ENCODE measurements around the gene KIFC3. TPM values are rescaled to one million over a fixed set of nuclear protein-coding genes. Genes with fewer than 3 reads are reported as not detected.

KIFC3 gene
- total RNA-seq, 4 donors from 2014 or later: 3.2 to 44.2 (median 17.4) TPM

DNA sequence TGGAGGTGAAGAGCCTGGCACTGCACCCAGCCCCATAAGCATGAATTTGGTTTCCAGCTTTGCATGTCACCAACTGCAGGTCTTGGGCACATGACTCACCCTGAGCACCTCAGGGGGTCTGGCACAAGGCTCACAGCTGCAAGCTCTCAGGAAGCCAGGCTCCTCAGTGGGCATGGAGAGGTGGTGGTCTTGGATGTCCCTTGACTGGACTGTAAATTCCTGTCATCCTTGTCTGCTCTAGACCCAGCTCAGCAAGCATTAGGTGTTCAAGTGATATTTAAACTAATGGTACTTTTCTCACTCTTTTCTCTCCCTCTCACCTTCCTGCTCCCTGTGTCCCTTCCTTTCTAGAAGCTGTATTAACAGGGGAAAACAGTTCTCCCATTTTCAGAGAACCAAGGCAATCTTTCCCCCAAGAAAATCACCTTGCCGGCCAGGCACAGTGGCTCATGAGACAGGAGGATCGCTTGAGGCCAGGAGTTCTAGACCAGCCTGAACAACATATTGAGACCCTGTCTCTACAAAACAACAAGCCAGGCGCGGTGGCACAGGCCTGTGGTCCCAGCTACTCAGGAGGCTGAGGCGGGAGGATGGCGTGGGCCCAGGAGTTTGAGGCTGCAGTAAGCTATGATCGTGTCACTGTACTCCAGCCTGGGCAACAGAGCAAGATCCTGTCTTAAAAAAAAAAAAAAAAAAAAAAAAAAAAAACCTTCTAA is 5.1 kb upstream of the KIFC3 start:
- H3K27me3 ChIP-seq: no peaks in the 10 kb centered on the region
- no peak overlapping the region for H3K4me3 ChIP-seq
- no peak for DNase-seq
- TF ChIP-seq, protein P1, sequence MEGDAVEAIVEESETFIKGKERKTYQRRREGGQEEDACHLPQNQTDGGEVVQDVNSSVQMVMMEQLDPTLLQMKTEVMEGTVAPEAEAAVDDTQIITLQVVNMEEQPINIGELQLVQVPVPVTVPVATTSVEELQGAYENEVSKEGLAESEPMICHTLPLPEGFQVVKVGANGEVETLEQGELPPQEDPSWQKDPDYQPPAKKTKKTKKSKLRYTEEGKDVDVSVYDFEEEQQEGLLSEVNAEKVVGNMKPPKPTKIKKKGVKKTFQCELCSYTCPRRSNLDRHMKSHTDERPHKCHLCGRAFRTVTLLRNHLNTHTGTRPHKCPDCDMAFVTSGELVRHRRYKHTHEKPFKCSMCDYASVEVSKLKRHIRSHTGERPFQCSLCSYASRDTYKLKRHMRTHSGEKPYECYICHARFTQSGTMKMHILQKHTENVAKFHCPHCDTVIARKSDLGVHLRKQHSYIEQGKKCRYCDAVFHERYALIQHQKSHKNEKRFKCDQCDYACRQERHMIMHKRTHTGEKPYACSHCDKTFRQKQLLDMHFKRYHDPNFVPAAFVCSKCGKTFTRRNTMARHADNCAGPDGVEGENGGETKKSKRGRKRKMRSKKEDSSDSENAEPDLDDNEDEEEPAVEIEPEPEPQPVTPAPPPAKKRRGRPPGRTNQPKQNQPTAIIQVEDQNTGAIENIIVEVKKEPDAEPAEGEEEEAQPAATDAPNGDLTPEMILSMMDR (IDR thresholded peaks at IDR 0.05): no peak
- intact Hi-C loops (cut with DNase I; ENCODE audit: low total_unique reads): no loop called here
- H3K27ac ChIP-seq: peak overlapping the region; percentile 54 to 56
- no peaks in the 10 kb centered on the region for H3K36me3 ChIP-seq
- no peaks in the 10 kb centered on the region for H3K4me1 ChIP-seq
- no peaks in the 10 kb centered on the region for H3K9me3 ChIP-seq

DNA sequence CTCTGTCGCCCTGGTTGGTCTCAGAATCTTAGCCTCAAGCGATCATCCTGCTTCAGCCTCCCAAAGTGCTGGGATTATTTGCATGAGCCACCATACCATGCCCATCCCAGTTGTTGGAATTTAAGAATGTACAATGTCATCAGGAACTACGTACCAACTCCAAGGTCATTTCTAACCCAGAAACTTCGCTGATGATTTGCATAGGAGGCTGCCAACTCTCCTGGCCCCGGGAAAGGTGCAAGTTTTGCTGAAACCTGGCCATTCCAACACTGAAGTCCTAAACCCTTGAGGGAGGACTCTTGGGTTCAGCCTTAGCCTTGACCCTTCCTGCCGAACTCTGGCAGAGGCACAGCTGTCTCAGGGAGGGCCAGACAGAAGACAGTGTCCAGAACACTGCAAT is 2.9 kb upstream of the KIFC3 start:
- Histone ChIP-seq H3K27ac (no peak overlapping the region), H3K4me3 (no peak overlapping the region), H3K9me3 (no peaks in the 10 kb centered on the region), H3K4me1 (peaks cover 0 to 17% of the 10 kb centered on the region in 2 donors), H3K36me3 (no peaks in the 10 kb centered on the region), H3K27me3 (no peaks in the 10 kb centered on the region)
- intact Hi-C loops (cut with DNase I; ENCODE audit: low total_unique reads): no loop called here
- DNase-seq: peak in 1 of 2 donors; percentile 45
- no peak for TF ChIP-seq POLR2A (IDR thresholded peaks at IDR 0.05)
- TF ChIP-seq, protein P1 (IDR thresholded peaks at IDR 0.05): no peak

DNA sequence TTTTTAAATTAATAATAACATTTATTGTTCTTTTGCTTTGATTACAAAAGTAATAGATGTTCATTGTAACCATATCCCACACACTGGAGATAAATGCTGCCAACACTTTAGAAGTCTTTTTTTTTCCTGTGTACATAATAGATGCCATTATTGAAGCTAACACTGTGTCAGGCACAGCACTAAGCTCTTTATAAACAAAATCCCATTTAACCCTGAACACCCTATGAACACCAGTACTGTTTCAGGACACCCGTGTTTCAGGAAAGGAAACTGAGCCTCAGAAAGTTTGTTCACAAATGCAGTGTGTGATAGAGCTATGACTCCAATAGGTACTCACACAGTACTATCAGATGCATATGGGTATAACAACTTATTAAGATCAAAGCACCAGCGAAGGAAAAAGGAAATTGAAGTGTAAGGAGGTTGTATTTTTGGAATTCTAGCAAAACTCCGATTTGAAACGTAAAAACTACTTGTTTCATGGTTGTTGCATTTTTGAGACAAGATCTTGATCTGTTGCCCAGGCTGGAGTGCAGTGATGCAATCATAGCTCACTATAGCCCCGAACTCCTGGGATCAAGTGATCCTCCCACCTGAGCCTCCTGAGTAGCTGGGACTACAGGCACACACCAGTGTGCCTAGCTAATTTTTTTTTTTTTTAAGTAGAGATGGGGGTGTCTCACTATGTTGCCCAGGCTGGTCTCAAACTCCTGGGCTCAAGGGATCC is 2.0 kb upstream of the KIFC3 start:
- Histone ChIP-seq H3K9me3 (no peaks in the 10 kb centered on the region), H3K4me1 (peaks cover 0 to 23% of the 10 kb centered on the region in 2 donors)
- no peak for DNase-seq

GRCh38 chr16:57803134-57803990 is 1.1 kb upstream of the KIFC3 start:
- Histone ChIP-seq H3K4me3 (no peak overlapping the region), H3K9me3 (no peaks in the 10 kb centered on the region), H3K4me1 (peaks cover 0 to 23% of the 10 kb centered on the region in 2 donors), H3K27me3 (no peaks in the 10 kb centered on the region), H3K36me3 (no peaks in the 10 kb centered on the region), H3K27ac (peak overlapping the region; percentile 91 to 93)
- DNase-seq: no peak
- no peak for TF ChIP-seq POLR2A (IDR thresholded peaks at IDR 0.05)
- intact Hi-C loops (cut with DNase I; ENCODE audit: low total_unique reads): no loop called here

More for the DNA sequence above, 2.0 kb upstream of the KIFC3 start:
- no peaks in the 10 kb centered on the region for H3K36me3 ChIP-seq
- TF ChIP-seq, protein P1 (IDR thresholded peaks at IDR 0.05): no peak
- TF ChIP-seq POLR2A (IDR thresholded peaks at IDR 0.05): no peak
- intact Hi-C loops (cut with DNase I; ENCODE audit: low total_unique reads): no loop called here
- peak overlapping the region; percentile 91 to 93 for H3K27ac ChIP-seq
- H3K4me3 ChIP-seq: no peak overlapping the region
- no peaks in the 10 kb centered on the region for H3K27me3 ChIP-seq

- intact Hi-C loops (cut with DNase I; ENCODE audit: low total_unique reads): no loop called here
- H3K27ac ChIP-seq: peak overlapping the region; percentile 91 to 93
- no peak for TF ChIP-seq POLR2A (IDR thresholded peaks at IDR 0.05)
- TF ChIP-seq, protein P1 (IDR thresholded peaks at IDR 0.05): no peak
- peak in 1 of 2 donors; percentile 40 for DNase-seq
- H3K36me3 ChIP-seq: no peaks in the 10 kb centered on the region
- no peaks in the 10 kb centered on the region for H3K9me3 ChIP-seq
- peak overlapping the region; percentile 49 to 66 for H3K4me3 ChIP-seq
- no peaks in the 10 kb centered on the region for H3K27me3 ChIP-seq
- peaks cover 0 to 23% of the 10 kb centered on the region in 2 donors for H3K4me1 ChIP-seq
Observed at GRCh38 chr16:57801809-57802340, 416 bp downstream of the KIFC3 start.

Measured in uterus (tissue), 4 donors.